HCT116 (cell line): ENCODE results near the gene ZNF74. TPM values are rescaled to one million over a fixed set of nuclear protein-coding genes. Genes with fewer than 3 reads are reported as not detected.

Experiments used
- ATAC-seq: fragments of 200-7000 bp; cut with Tn5 transposase; 2 replicates; pipeline ENCODE4 v1.9.1; 2020; ENCODE audit warnings: mild to moderate bottlenecking, moderate library complexity
- BruUV-seq: library from RNA; stranded (reverse); fragments of 400-500 nt; replicated peaks from 2 replicates; lab custom pipeline; 2021; lab: Mats Ljungman, UMichigan
- CTCF ChIA-PET: fragments of 300-600 bp; sonication (Branson Sonifier 250); formaldehyde crosslinking; loops from one replicate; lab custom pipeline; 2021; ENCODE audit warnings: antibody characterized with exemption; lab: Charles Lee
- POLR2A ChIA-PET: fragments of 300-600, 350-600 bp; sonication (Branson Sonifier 250); formaldehyde crosslinking; loops from one replicate; lab custom pipeline; 2021; ENCODE audit warnings: antibody characterized with exemption; lab: Charles Lee
- RAD21 ChIA-PET, 2 experiments: fragments of 300-600 bp; sonication (Branson Sonifier 250); formaldehyde crosslinking; loops; one replicate each; lab custom pipeline; 2023; ENCODE audit warnings: low total read pairs in 2 of 2; ENCODE audit not compliant: uncharacterized antibody in 2 of 2, unreplicated experiment in 2 of 2, low non-redundant PET in 1 of 2; lab: Charles Lee
- DNase-seq: peaks from one replicate; pipeline ENCODE4 v3.0.0-alpha.2; 2010; ENCODE audit warnings: low read depth, low spot score
- H2AFZ ChIP-seq: fragments of 200-600 bp; shearing (Covaris generic), sonication (generic); 2 replicates; pipeline ENCODE4 v1.6.1; 2017; ENCODE audit warnings: low read depth, mixed run types, mixed read lengths, antibody characterized with exemption, low read length; ENCODE audit not compliant: poor library complexity, severe bottlenecking
- H3K27ac ChIP-seq: 2 replicates; pipeline ENCODE4 v1.5.1; 2012; ENCODE audit warnings: low read depth, low read length
- H3K27me3 ChIP-seq: fragments of 200-600 bp; sonication (generic); 2 replicates; pipeline ENCODE4 v1.6.1; 2016; ENCODE audit warnings: mixed run types, low read length, mixed read lengths; ENCODE audit not compliant: insufficient read depth
- H3K36me3 ChIP-seq, 2 experiments: fragments of 200-500 bp in 1 of 2; fragments of 200-600 bp in 1 of 2; sonication (Bioruptor generic) in 1 of 2; sonication (generic) in 1 of 2; 2 replicates each; pipeline versions ENCODE4 v1.5.1 to v1.6.1; 2014 to 2016; ENCODE audit warnings: low read length in 2 of 2, inconsistent platforms in 1 of 2, mixed read lengths in 1 of 2, mixed run types in 1 of 2; ENCODE audit not compliant: insufficient read depth in 2 of 2, control insufficient read depth in 1 of 2
- H3K4me1 ChIP-seq, 2 experiments: fragments of 200-600 bp in 1 of 2; sonication (generic) in 1 of 2; 2 replicates each; pipeline versions ENCODE4 v1.5.1 to v1.6.1; 2012 to 2017; ENCODE audit warnings: low read length in 2 of 2, inconsistent platforms in 1 of 2, mild to moderate bottlenecking in 1 of 2, mixed read lengths in 1 of 2, mixed run types in 1 of 2, moderate library complexity in 1 of 2; ENCODE audit not compliant: insufficient read depth in 2 of 2, control insufficient read depth in 1 of 2
- H3K4me2 ChIP-seq: fragments of 200-600 bp; sonication (generic); 2 replicates; pipeline ENCODE4 v1.6.1; 2017; ENCODE audit warnings: mixed run types, low read length, mixed read lengths
- H3K4me3 ChIP-seq, 2 experiments: fragments of 200-600 bp in 1 of 2; sonication (generic) in 1 of 2; replicated peaks in 1 of 2; 2 replicates each; pipeline ENCODE4 v1.5.1; 2011 to 2016; ENCODE audit warnings: low read length in 2 of 2, control low read depth in 1 of 2, low read depth in 1 of 2, mild to moderate bottlenecking in 1 of 2, mixed read lengths in 1 of 2, mixed run types in 1 of 2
- H3K79me2 ChIP-seq: fragments of 200-600 bp; sonication (generic); 2 replicates; pipeline ENCODE4 v1.6.1; 2017; ENCODE audit warnings: mild to moderate bottlenecking, mixed run types, low read length, moderate library complexity, mixed read lengths; ENCODE audit not compliant: insufficient read depth
- H3K9ac ChIP-seq: fragments of 200-600 bp; sonication (generic); 2 replicates; pipeline ENCODE4 v1.6.1; 2016; ENCODE audit warnings: low read length, mixed read lengths
- H3K9me2 ChIP-seq: fragments of 200-600 bp; sonication (generic), shearing (Covaris generic); 2 replicates; pipeline ENCODE4 v1.6.1; 2017; ENCODE audit warnings: mixed run types, mild to moderate bottlenecking, moderate library complexity; ENCODE audit not compliant: insufficient read depth
- H3K9me3 ChIP-seq, 2 experiments: fragments of 200-500 bp in 1 of 2; fragments of 200-600 bp in 1 of 2; sonication (Bioruptor generic) in 1 of 2; sonication (generic) in 1 of 2; 2 replicates each; pipeline ENCODE4 v1.6.1; 2014 to 2017; ENCODE audit warnings: low read length in 2 of 2, mixed read lengths in 2 of 2, inconsistent platforms in 1 of 2, low read depth in 1 of 2, mild to moderate bottlenecking in 1 of 2, mixed run types in 1 of 2, moderate library complexity in 1 of 2; ENCODE audit not compliant: control insufficient read depth in 1 of 2, insufficient read depth in 1 of 2
- H4K20me1 ChIP-seq: fragments of 200-600 bp; sonication (generic), shearing (Covaris generic); 2 replicates; pipeline ENCODE4 v1.6.1; 2017; ENCODE audit warnings: mixed run types, mild to moderate bottlenecking, moderate library complexity; ENCODE audit not compliant: insufficient read depth
- CBX3 ChIP-seq: IDR thresholded peaks from 2 replicates; pipeline ENCODE4 v1.6.1; 2012; ENCODE audit warnings: low read depth
- CTCF ChIP-seq, 3 experiments: fragments of 200-600 bp in 1 of 3; sonication (generic) in 1 of 3; IDR thresholded peaks in 2 of 3; conservative IDR thresholded peaks in 1 of 3; 2 replicates each; pipeline ENCODE4 v1.5.1; 2012 to 2017; ENCODE audit warnings: low read depth in 2 of 3, low read length in 2 of 3, antibody characterized with exemption in 1 of 3, borderline replicate concordance in 1 of 3, control low read depth in 1 of 3, mild to moderate bottlenecking in 1 of 3, mixed read lengths in 1 of 3, mixed run types in 1 of 3, moderate library complexity in 1 of 3; ENCODE audit not compliant: insufficient read depth in 1 of 3
- EGR1 ChIP-seq: IDR thresholded peaks from 2 replicates; pipeline ENCODE4 v1.6.1; 2012; ENCODE audit warnings: low read depth
- JUND ChIP-seq: IDR thresholded peaks from 2 replicates; pipeline ENCODE4 v1.6.1; 2012
- SIN3A ChIP-seq: IDR thresholded peaks from 2 replicates; pipeline ENCODE4 v1.6.1; 2012; ENCODE audit warnings: low read depth
- SRF ChIP-seq: IDR thresholded peaks from 2 replicates; pipeline ENCODE4 v1.6.1; 2012; ENCODE audit warnings: low read depth
- YY1 ChIP-seq: IDR thresholded peaks from 2 replicates; pipeline ENCODE4 v1.6.1; 2011; ENCODE audit warnings: low read length, low read depth, moderate library complexity, mild to moderate bottlenecking; ENCODE audit not compliant: insufficient replicate concordance; ENCODE audit errors: extremely low read depth
- intact Hi-C: fragments of 100-400 bp; cut with micrococcal nuclease; formaldehyde crosslinking; loops from 2 replicates; pipeline ENCODE4 v1.10.0; 2022
- total RNA-seq: library from RNA; stranded (reverse); gene quantifications from one replicate; pipeline ENCODE4 v1.2.1, GENCODE V29; 2021; ENCODE audit not compliant: unreplicated experiment
- TF ChIP-seq, protein P1 (sequence below): IDR thresholded peaks from 2 replicates; pipeline ENCODE4 v1.6.1; 2012

ZNF74 gene
- total RNA-seq, 1 experiment from 2014 or later = 15.4 TPM

DNA sequence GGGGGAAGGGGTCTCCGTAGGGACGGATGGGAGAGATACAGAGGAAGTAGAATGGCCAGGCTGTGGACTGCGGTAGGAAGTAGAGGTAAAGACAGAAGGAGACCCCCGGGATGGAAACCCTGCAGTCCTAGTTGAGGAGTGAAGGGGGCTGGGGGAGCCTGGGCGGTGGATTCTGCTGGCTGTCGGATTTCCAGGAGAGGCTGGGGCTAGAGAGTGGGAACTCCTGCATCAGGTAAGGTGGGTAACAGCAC lies 44.4 kb downstream of the ZNF74 start:
- POLR2A ChIA-PET = no interaction called here
- DNase-seq = no peak
- no peaks in the 10 kb centered on the region for H4K20me1 ChIP-seq
- H3K4me3 ChIP-seq = no peak overlapping the region
- H3K9me3 ChIP-seq = no peaks in the 10 kb centered on the region
- no peaks in the 10 kb centered on the region for H3K27me3 ChIP-seq
- no peak for TF ChIP-seq YY1
- TF ChIP-seq SIN3A = no peak
- TF ChIP-seq SRF = no peak
- TF ChIP-seq EGR1 = no peak
- TF ChIP-seq JUND = no peak
- no peak for TF ChIP-seq CTCF (IDR thresholded peaks at IDR 0.05 in 2 of 3, conservative IDR thresholded peaks at IDR 0.05 in 1 of 3; ENCODE audit: borderline replicate concordance in 1 of 3, insufficient read depth in 1 of 3, low read depth in 2 of 3, low read length in 2 of 3)
- TF ChIP-seq, protein P1, sequence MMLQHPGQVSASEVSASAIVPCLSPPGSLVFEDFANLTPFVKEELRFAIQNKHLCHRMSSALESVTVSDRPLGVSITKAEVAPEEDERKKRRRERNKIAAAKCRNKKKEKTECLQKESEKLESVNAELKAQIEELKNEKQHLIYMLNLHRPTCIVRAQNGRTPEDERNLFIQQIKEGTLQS = no peak
- no peak for TF ChIP-seq CBX3
- TF ChIP-seq, all 23 proteins: peak for 0
- ATAC-seq = no peak
- Histone ChIP-seq H3K9me2 (no peaks in the 10 kb centered on the region), H2AFZ (no peak overlapping the region), H3K36me3 (no peaks in the 10 kb centered on the region), H3K79me2 (no peaks in the 10 kb centered on the region), H3K9ac (no peak overlapping the region), H3K4me2 (no peak overlapping the region), H3K4me1 (no peaks in the 10 kb centered on the region), H3K27ac (no peak overlapping the region)
- intact Hi-C loops = no loop called here
- no TSS peak for BruUV-seq
- CTCF ChIA-PET = no interaction called here
- RAD21 ChIA-PET = no interaction called here
